ENCODE data around the gene SPG7.

SPG7 gene

DNA sequence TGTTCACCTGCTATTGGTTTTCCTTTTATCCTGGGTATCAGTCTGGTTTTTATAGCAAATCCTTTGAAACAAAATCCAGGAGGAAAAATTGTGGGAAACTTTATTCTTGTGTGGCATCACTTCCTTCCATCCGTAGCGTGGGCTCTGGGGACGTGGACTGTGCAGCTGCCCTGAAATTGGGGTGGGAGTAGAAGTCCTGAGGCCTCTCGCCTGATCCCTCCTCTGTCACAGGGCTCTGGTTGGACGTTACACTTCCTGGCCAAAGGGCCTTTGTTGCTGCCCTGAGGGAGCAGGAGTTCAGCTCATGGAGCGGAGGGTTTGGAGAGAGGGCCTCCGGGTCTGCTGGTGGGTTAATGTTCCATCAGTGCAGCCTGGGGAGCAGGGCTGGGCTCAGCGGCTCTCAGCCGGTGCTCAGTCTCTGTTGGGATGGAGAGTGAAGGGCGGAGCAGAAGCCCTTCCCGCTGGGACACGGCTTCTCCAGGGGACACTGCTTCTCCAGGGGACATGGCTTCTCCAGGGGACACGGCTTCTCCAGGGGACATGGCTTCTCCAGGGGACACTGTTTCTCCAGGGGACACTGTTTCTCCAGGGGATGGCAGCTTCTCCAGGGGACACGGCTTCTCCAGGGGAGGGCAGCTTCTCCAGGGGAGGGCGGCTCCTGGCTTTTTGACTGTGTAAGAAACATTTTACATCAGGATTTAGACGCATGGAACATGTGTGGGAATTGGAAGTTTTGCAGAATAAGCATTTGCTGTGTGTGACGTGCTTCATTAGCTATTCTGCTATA, 37.0 kb downstream of the SPG7 start:
- no peak overlapping the region for H3K4me3 ChIP-seq (replicated peaks in 1 of 2; ENCODE audit: low read depth in 2 of 2, low read length in 2 of 2)
- TF ChIP-seq, protein P1, sequence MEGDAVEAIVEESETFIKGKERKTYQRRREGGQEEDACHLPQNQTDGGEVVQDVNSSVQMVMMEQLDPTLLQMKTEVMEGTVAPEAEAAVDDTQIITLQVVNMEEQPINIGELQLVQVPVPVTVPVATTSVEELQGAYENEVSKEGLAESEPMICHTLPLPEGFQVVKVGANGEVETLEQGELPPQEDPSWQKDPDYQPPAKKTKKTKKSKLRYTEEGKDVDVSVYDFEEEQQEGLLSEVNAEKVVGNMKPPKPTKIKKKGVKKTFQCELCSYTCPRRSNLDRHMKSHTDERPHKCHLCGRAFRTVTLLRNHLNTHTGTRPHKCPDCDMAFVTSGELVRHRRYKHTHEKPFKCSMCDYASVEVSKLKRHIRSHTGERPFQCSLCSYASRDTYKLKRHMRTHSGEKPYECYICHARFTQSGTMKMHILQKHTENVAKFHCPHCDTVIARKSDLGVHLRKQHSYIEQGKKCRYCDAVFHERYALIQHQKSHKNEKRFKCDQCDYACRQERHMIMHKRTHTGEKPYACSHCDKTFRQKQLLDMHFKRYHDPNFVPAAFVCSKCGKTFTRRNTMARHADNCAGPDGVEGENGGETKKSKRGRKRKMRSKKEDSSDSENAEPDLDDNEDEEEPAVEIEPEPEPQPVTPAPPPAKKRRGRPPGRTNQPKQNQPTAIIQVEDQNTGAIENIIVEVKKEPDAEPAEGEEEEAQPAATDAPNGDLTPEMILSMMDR (IDR thresholded peaks at IDR 0.05; ENCODE audit: low read depth, low read length) = no peak
- no peak for DNase-seq (ENCODE audit: low read depth in 2 of 2)

GRCh38 chr16:89545831-89546574, 37.8 kb downstream of the SPG7 start:
- no peak overlapping the region for H3K4me3 ChIP-seq (replicated peaks in 1 of 2; ENCODE audit: low read depth in 2 of 2, low read length in 2 of 2)
- TF ChIP-seq, protein P1 (IDR thresholded peaks at IDR 0.05; ENCODE audit: low read depth, low read length) = no peak
- DNase-seq (ENCODE audit: low read depth in 2 of 2) = no peak

DNA sequence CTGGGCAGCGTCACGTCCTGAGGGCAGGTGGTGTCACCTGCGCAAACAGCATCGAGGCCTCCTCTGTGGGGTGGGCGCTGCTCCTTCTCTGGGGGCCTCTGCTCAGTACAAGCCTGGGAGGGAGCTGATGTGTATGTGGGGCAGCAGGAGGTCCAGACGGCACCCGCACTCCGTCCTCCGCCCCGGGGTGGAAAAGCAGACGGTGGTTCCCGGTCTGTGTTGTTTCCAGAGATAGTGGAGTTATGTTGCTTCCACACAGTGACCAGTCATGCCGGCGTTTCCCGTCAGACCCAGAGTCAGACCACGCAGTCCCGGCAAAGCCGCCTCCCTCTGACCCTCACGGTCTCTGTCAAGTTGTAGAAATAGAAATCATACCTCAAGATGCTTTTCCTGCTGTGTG, 38.6 kb downstream of the SPG7 start:
- no peak overlapping the region for H3K4me3 ChIP-seq (replicated peaks in 1 of 2; ENCODE audit: low read depth in 2 of 2, low read length in 2 of 2)
- TF ChIP-seq, protein P1 (IDR thresholded peaks at IDR 0.05; ENCODE audit: low read depth, low read length) = no peak
- no peak for DNase-seq (ENCODE audit: low read depth in 2 of 2)

GRCh38 chr16:89547291-89547690, 39.1 kb downstream of the SPG7 start:
- TF ChIP-seq, protein P1 (IDR thresholded peaks at IDR 0.05; ENCODE audit: low read depth, low read length) = no peak
- no peak overlapping the region for H3K4me3 ChIP-seq (replicated peaks in 1 of 2; ENCODE audit: low read depth in 2 of 2, low read length in 2 of 2)
- DNase-seq (ENCODE audit: low read depth in 2 of 2) = no peak

GRCh38 chr16:89547860-89548259, 39.7 kb downstream of the SPG7 start:
- DNase-seq (ENCODE audit: low read depth in 2 of 2) = no peak
- TF ChIP-seq, protein P1 (IDR thresholded peaks at IDR 0.05; ENCODE audit: low read depth, low read length) = no peak
- no peak overlapping the region for H3K4me3 ChIP-seq (replicated peaks in 1 of 2; ENCODE audit: low read depth in 2 of 2, low read length in 2 of 2)

DNA sequence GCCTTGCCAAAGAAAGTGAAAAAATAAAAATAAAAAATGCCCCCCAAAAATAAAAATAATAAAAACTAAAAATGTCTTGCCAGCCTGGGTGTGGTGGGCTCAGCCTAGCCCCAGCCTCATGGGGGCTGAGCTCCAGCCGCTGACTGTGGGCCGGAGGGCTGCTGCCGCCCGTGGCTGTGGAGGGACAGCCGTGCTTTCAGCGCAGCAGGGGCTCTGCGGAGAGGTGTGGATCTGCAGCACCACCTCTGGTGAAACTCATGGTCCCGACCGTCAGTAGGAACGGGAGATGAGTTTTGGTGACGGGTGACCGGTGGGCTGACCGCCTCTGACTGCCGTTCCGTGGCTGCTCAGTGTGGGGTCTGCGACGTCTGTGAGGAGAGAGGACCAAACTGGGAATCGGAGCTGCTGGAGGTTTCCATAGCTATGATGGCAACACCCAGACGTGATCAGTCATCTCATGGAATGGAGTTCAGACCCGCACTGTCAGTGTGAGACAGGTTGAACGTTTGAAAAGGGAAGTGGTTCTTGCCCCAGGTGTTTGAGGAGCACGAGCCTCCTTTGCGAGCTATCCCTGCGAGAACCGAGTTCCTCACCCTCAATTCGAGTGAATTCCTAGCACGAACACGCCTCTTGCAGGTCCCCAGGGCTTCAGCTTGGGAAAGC, 40.3 kb downstream of the SPG7 start:
- H3K4me3 ChIP-seq (replicated peaks in 1 of 2; ENCODE audit: low read depth in 2 of 2, low read length in 2 of 2) = no peak overlapping the region
- DNase-seq (ENCODE audit: low read depth in 2 of 2) = no peak
- TF ChIP-seq, protein P1 (IDR thresholded peaks at IDR 0.05; ENCODE audit: low read depth, low read length) = no peak

Measured in cardiac fibroblast (primary cell).